HCT116 (cell line): ENCODE data around the gene EIF4ENIF1. TPM values are rescaled to one million over a fixed set of nuclear protein-coding genes. Genes with fewer than 3 reads are reported as not detected.

Experiments used
- ATAC-seq: fragments of 200-7000 bp; cut with Tn5 transposase; 2 replicates; pipeline ENCODE4 v1.9.1; 2020; ENCODE audit warnings: mild to moderate bottlenecking, moderate library complexity
- BruUV-seq: library from RNA; stranded (reverse); fragments of 400-500 nt; replicated peaks from 2 replicates; lab custom pipeline; 2021; lab: Mats Ljungman, UMichigan
- CTCF ChIA-PET: fragments of 300-600 bp; sonication (Branson Sonifier 250); formaldehyde crosslinking; loops from one replicate; lab custom pipeline; 2021; ENCODE audit warnings: antibody characterized with exemption; lab: Charles Lee
- POLR2A ChIA-PET: fragments of 300-600, 350-600 bp; sonication (Branson Sonifier 250); formaldehyde crosslinking; loops from one replicate; lab custom pipeline; 2021; ENCODE audit warnings: antibody characterized with exemption; lab: Charles Lee
- RAD21 ChIA-PET, 2 experiments: fragments of 300-600 bp; sonication (Branson Sonifier 250); formaldehyde crosslinking; loops; one replicate each; lab custom pipeline; 2023; ENCODE audit warnings: low total read pairs in 2 of 2; ENCODE audit not compliant: uncharacterized antibody in 2 of 2, unreplicated experiment in 2 of 2, low non-redundant PET in 1 of 2; lab: Charles Lee
- DNase-seq: peaks from one replicate; pipeline ENCODE4 v3.0.0-alpha.2; 2010; ENCODE audit warnings: low read depth, low spot score
- H2AFZ ChIP-seq: fragments of 200-600 bp; shearing (Covaris generic), sonication (generic); 2 replicates; pipeline ENCODE4 v1.6.1; 2017; ENCODE audit warnings: low read depth, mixed run types, mixed read lengths, antibody characterized with exemption, low read length; ENCODE audit not compliant: poor library complexity, severe bottlenecking
- H3K27ac ChIP-seq: 2 replicates; pipeline ENCODE4 v1.5.1; 2012; ENCODE audit warnings: low read depth, low read length
- H3K27me3 ChIP-seq: fragments of 200-600 bp; sonication (generic); 2 replicates; pipeline ENCODE4 v1.6.1; 2016; ENCODE audit warnings: mixed run types, low read length, mixed read lengths; ENCODE audit not compliant: insufficient read depth
- H3K36me3 ChIP-seq, 2 experiments: fragments of 200-500 bp in 1 of 2; fragments of 200-600 bp in 1 of 2; sonication (Bioruptor generic) in 1 of 2; sonication (generic) in 1 of 2; 2 replicates each; pipeline versions ENCODE4 v1.5.1 to v1.6.1; 2014 to 2016; ENCODE audit warnings: low read length in 2 of 2, inconsistent platforms in 1 of 2, mixed read lengths in 1 of 2, mixed run types in 1 of 2; ENCODE audit not compliant: insufficient read depth in 2 of 2, control insufficient read depth in 1 of 2
- H3K4me1 ChIP-seq, 2 experiments: fragments of 200-600 bp in 1 of 2; sonication (generic) in 1 of 2; 2 replicates each; pipeline versions ENCODE4 v1.5.1 to v1.6.1; 2012 to 2017; ENCODE audit warnings: low read length in 2 of 2, inconsistent platforms in 1 of 2, mild to moderate bottlenecking in 1 of 2, mixed read lengths in 1 of 2, mixed run types in 1 of 2, moderate library complexity in 1 of 2; ENCODE audit not compliant: insufficient read depth in 2 of 2, control insufficient read depth in 1 of 2
- H3K4me2 ChIP-seq: fragments of 200-600 bp; sonication (generic); 2 replicates; pipeline ENCODE4 v1.6.1; 2017; ENCODE audit warnings: mixed run types, low read length, mixed read lengths
- H3K4me3 ChIP-seq, 2 experiments: fragments of 200-600 bp in 1 of 2; sonication (generic) in 1 of 2; replicated peaks in 1 of 2; 2 replicates each; pipeline ENCODE4 v1.5.1; 2011 to 2016; ENCODE audit warnings: low read length in 2 of 2, control low read depth in 1 of 2, low read depth in 1 of 2, mild to moderate bottlenecking in 1 of 2, mixed read lengths in 1 of 2, mixed run types in 1 of 2
- H3K79me2 ChIP-seq: fragments of 200-600 bp; sonication (generic); 2 replicates; pipeline ENCODE4 v1.6.1; 2017; ENCODE audit warnings: mild to moderate bottlenecking, mixed run types, low read length, moderate library complexity, mixed read lengths; ENCODE audit not compliant: insufficient read depth
- H3K9ac ChIP-seq: fragments of 200-600 bp; sonication (generic); 2 replicates; pipeline ENCODE4 v1.6.1; 2016; ENCODE audit warnings: low read length, mixed read lengths
- H3K9me2 ChIP-seq: fragments of 200-600 bp; sonication (generic), shearing (Covaris generic); 2 replicates; pipeline ENCODE4 v1.6.1; 2017; ENCODE audit warnings: mixed run types, mild to moderate bottlenecking, moderate library complexity; ENCODE audit not compliant: insufficient read depth
- H3K9me3 ChIP-seq, 2 experiments: fragments of 200-500 bp in 1 of 2; fragments of 200-600 bp in 1 of 2; sonication (Bioruptor generic) in 1 of 2; sonication (generic) in 1 of 2; 2 replicates each; pipeline ENCODE4 v1.6.1; 2014 to 2017; ENCODE audit warnings: low read length in 2 of 2, mixed read lengths in 2 of 2, inconsistent platforms in 1 of 2, low read depth in 1 of 2, mild to moderate bottlenecking in 1 of 2, mixed run types in 1 of 2, moderate library complexity in 1 of 2; ENCODE audit not compliant: control insufficient read depth in 1 of 2, insufficient read depth in 1 of 2
- H4K20me1 ChIP-seq: fragments of 200-600 bp; sonication (generic), shearing (Covaris generic); 2 replicates; pipeline ENCODE4 v1.6.1; 2017; ENCODE audit warnings: mixed run types, mild to moderate bottlenecking, moderate library complexity; ENCODE audit not compliant: insufficient read depth
- CBX3 ChIP-seq: IDR thresholded peaks from 2 replicates; pipeline ENCODE4 v1.6.1; 2012; ENCODE audit warnings: low read depth
- CEBPB ChIP-seq: IDR thresholded peaks from 2 replicates; pipeline ENCODE4 v1.6.1; 2012; ENCODE audit warnings: low read depth
- EGR1 ChIP-seq: IDR thresholded peaks from 2 replicates; pipeline ENCODE4 v1.6.1; 2012; ENCODE audit warnings: low read depth
- ELF1 ChIP-seq: IDR thresholded peaks from 2 replicates; pipeline ENCODE4 v1.6.1; 2012; ENCODE audit warnings: low read depth, borderline replicate concordance
- FOSL1 ChIP-seq: IDR thresholded peaks from 2 replicates; pipeline ENCODE4 v1.6.1; 2012; ENCODE audit warnings: low read depth
- POLR2AphosphoS5 ChIP-seq: IDR thresholded peaks from 2 replicates; pipeline ENCODE4 v1.6.1; 2011; ENCODE audit warnings: mild to moderate bottlenecking, low read depth, low read length, moderate library complexity
- RAD21 ChIP-seq: IDR thresholded peaks from 2 replicates; pipeline ENCODE4 v1.6.1; 2012; ENCODE audit warnings: low read depth, mild to moderate bottlenecking
- SP1 ChIP-seq: IDR thresholded peaks from 2 replicates; pipeline ENCODE4 v1.6.1; 2012; ENCODE audit warnings: low read depth
- SRF ChIP-seq: IDR thresholded peaks from 2 replicates; pipeline ENCODE4 v1.6.1; 2012; ENCODE audit warnings: low read depth
- TCF7L2 ChIP-seq: IDR thresholded peaks from 2 replicates; pipeline ENCODE4 v1.7.0; 2011; ENCODE audit warnings: borderline replicate concordance, inconsistent platforms; ENCODE audit not compliant: insufficient read depth, insufficient read length; ENCODE audit errors: extremely low read depth
- YY1 ChIP-seq: IDR thresholded peaks from 2 replicates; pipeline ENCODE4 v1.6.1; 2011; ENCODE audit warnings: low read length, low read depth, moderate library complexity, mild to moderate bottlenecking; ENCODE audit not compliant: insufficient replicate concordance; ENCODE audit errors: extremely low read depth
- ZFX ChIP-seq: fragments of 450-650 bp; IDR thresholded peaks from 2 replicates; pipeline ENCODE4 v1.6.1; 2017
- ZNF274 ChIP-seq: fragments of 200-500 bp; sonication (Bioruptor generic); IDR thresholded peaks from 2 replicates; pipeline ENCODE4 v1.6.1; 2014; ENCODE audit warnings: mild to moderate bottlenecking, low read depth, low read length, inconsistent platforms
- intact Hi-C: fragments of 100-400 bp; cut with micrococcal nuclease; formaldehyde crosslinking; loops from 2 replicates; pipeline ENCODE4 v1.10.0; 2022
- total RNA-seq: library from RNA; stranded (reverse); gene quantifications from one replicate; pipeline ENCODE4 v1.2.1, GENCODE V29; 2021; ENCODE audit not compliant: unreplicated experiment
- TF ChIP-seq, protein P1 (sequence below): IDR thresholded peaks from 2 replicates; pipeline ENCODE4 v1.6.1; 2012
- TF ChIP-seq, protein P2 (sequence below): IDR thresholded peaks from 2 replicates; pipeline ENCODE4 v1.6.1; 2011; ENCODE audit warnings: mild to moderate bottlenecking, low read length, moderate library complexity; ENCODE audit not compliant: insufficient replicate concordance; ENCODE audit errors: extremely low read depth
- TF ChIP-seq, protein P3 (sequence below): IDR thresholded peaks from 2 replicates; pipeline ENCODE4 v1.6.1; 2012
- TF ChIP-seq, protein P4 (sequence below), 3 experiments: fragments of 200-600 bp in 1 of 3; sonication (generic) in 1 of 3; IDR thresholded peaks in 2 of 3; conservative IDR thresholded peaks in 1 of 3; 2 replicates each; pipeline ENCODE4 v1.5.1; 2012 to 2017; ENCODE audit warnings: low read depth in 2 of 3, low read length in 2 of 3, antibody characterized with exemption in 1 of 3, borderline replicate concordance in 1 of 3, control low read depth in 1 of 3, mild to moderate bottlenecking in 1 of 3, mixed read lengths in 1 of 3, mixed run types in 1 of 3, moderate library complexity in 1 of 3; ENCODE audit not compliant: insufficient read depth in 1 of 3
- TF ChIP-seq, protein P5 (sequence below): IDR thresholded peaks from 2 replicates; pipeline ENCODE4 v1.6.1; 2012; ENCODE audit warnings: low read depth

The EIF4ENIF1 gene
- total RNA-seq, 1 experiment from 2014 or later, result 24.2 TPM

DNA sequence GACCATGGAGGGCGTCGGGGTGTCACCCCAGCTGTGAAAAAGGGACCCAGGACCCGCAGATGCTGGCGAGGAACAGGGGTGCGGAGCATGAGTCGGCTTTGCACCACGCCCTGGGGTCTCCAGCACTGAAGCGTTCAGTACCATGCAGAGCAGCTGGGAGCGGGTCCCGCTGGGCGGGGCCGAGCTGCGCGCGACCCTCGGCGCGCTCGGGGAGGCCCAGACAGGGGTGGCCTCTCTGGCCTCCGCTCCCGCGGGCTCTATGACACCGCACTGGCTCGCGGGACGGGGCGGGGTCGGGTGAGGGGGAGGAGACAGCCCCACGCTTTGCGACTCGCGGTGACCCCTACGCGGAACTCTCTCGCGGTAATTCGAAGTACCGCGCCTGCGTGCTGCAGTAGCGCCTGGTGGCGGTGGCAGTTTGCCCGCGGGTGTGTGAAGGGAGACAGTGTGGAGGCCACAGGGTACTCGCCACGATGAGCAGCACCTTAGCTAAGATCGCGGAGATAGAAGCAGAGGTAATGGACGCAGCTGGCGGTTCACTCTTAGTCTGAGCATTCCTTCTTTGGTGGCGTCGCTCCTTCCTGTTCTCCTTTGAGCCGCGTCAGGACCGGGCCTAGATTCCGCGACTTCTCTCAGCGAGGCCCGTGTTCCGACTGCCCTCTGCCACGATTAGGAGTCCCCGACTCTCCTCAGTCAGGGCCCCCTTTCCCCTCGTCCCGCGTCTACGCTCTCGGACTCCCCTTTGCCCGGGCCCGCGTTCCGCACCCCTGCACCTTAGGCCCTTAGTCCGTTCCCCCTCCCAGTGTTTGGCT lies 90.2 kb downstream of the EIF4ENIF1 start, which contains the start of gene DRG1:
DRG1 (plus strand) TSS at position 394 of the 812 bp plus-strand sequence; CDS start at position 474, 80 bp downstream.
- POLR2A ChIA-PET, result no interaction called here
- no TSS peak for BruUV-seq
- Histone ChIP-seq H3K9me2 (no peaks in the 10 kb centered on the region), H3K27me3 (no peaks in the 10 kb centered on the region), H3K4me3 (peak within 1 kb of the TSS; percentile 95 to 97), H3K4me2 (peak within 1 kb of the TSS; percentile 93), H3K36me3 (peaks cover 16 to 19% of the 10 kb centered on the region in 2 experiments; a peak in 3 of 4 replicates), H3K9ac (peak within 1 kb of the TSS; percentile 92), H3K9me3 (no peaks in the 10 kb centered on the region), H3K79me2 (peaks cover 50% of the 10 kb centered on the region), H3K4me1 (peaks cover 7 to 14% of the 10 kb centered on the region in 2 experiments), H4K20me1 (no peaks in the 10 kb centered on the region), H3K27ac (peak within 1 kb of the TSS; percentile 66), H2AFZ (peak within 1 kb of the TSS; percentile 14)
- intact Hi-C loops, result loop anchor here (2.0 kb wide), 1 partner anchor 53 kb away; the partner anchor contains the start of gene PATZ1
- DNase-seq (peak; percentile 89), ATAC-seq (peak; percentile 100)
- RAD21 ChIA-PET, result no interaction called here
- CTCF ChIA-PET, result no interaction called here
- no peak for TF ChIP-seq RAD21
- TF ChIP-seq, protein P1, sequence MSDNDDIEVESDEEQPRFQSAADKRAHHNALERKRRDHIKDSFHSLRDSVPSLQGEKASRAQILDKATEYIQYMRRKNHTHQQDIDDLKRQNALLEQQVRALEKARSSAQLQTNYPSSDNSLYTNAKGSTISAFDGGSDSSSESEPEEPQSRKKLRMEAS, result peak; percentile 77
- peak; percentile 43 for TF ChIP-seq SP1
- peak; percentile 96 for TF ChIP-seq ZFX
- TF ChIP-seq YY1, result peak; percentile 62
- no peak for TF ChIP-seq TCF7L2
- TF ChIP-seq ELF1, result no peak
- TF ChIP-seq, protein P2, sequence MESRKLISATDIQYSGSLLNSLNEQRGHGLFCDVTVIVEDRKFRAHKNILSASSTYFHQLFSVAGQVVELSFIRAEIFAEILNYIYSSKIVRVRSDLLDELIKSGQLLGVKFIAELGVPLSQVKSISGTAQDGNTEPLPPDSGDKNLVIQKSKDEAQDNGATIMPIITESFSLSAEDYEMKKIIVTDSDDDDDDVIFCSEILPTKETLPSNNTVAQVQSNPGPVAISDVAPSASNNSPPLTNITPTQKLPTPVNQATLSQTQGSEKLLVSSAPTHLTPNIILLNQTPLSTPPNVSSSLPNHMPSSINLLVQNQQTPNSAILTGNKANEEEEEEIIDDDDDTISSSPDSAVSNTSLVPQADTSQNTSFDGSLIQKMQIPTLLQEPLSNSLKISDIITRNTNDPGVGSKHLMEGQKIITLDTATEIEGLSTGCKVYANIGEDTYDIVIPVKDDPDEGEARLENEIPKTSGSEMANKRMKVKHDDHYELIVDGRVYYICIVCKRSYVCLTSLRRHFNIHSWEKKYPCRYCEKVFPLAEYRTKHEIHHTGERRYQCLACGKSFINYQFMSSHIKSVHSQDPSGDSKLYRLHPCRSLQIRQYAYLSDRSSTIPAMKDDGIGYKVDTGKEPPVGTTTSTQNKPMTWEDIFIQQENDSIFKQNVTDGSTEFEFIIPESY, result peak; percentile 95
- TF ChIP-seq, protein P3, sequence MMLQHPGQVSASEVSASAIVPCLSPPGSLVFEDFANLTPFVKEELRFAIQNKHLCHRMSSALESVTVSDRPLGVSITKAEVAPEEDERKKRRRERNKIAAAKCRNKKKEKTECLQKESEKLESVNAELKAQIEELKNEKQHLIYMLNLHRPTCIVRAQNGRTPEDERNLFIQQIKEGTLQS, result no peak
- TF ChIP-seq FOSL1, result no peak
- no peak for TF ChIP-seq SRF
- TF ChIP-seq, protein P4, sequence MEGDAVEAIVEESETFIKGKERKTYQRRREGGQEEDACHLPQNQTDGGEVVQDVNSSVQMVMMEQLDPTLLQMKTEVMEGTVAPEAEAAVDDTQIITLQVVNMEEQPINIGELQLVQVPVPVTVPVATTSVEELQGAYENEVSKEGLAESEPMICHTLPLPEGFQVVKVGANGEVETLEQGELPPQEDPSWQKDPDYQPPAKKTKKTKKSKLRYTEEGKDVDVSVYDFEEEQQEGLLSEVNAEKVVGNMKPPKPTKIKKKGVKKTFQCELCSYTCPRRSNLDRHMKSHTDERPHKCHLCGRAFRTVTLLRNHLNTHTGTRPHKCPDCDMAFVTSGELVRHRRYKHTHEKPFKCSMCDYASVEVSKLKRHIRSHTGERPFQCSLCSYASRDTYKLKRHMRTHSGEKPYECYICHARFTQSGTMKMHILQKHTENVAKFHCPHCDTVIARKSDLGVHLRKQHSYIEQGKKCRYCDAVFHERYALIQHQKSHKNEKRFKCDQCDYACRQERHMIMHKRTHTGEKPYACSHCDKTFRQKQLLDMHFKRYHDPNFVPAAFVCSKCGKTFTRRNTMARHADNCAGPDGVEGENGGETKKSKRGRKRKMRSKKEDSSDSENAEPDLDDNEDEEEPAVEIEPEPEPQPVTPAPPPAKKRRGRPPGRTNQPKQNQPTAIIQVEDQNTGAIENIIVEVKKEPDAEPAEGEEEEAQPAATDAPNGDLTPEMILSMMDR (IDR thresholded peaks at IDR 0.05 in 2 of 3, conservative IDR thresholded peaks at IDR 0.05 in 1 of 3; ENCODE audit: borderline replicate concordance in 1 of 3, insufficient read depth in 1 of 3, low read depth in 2 of 3, low read length in 2 of 3), result no peak
- no peak for TF ChIP-seq CEBPB
- TF ChIP-seq POLR2AphosphoS5, result peak; percentile 96
- TF ChIP-seq, protein P5, sequence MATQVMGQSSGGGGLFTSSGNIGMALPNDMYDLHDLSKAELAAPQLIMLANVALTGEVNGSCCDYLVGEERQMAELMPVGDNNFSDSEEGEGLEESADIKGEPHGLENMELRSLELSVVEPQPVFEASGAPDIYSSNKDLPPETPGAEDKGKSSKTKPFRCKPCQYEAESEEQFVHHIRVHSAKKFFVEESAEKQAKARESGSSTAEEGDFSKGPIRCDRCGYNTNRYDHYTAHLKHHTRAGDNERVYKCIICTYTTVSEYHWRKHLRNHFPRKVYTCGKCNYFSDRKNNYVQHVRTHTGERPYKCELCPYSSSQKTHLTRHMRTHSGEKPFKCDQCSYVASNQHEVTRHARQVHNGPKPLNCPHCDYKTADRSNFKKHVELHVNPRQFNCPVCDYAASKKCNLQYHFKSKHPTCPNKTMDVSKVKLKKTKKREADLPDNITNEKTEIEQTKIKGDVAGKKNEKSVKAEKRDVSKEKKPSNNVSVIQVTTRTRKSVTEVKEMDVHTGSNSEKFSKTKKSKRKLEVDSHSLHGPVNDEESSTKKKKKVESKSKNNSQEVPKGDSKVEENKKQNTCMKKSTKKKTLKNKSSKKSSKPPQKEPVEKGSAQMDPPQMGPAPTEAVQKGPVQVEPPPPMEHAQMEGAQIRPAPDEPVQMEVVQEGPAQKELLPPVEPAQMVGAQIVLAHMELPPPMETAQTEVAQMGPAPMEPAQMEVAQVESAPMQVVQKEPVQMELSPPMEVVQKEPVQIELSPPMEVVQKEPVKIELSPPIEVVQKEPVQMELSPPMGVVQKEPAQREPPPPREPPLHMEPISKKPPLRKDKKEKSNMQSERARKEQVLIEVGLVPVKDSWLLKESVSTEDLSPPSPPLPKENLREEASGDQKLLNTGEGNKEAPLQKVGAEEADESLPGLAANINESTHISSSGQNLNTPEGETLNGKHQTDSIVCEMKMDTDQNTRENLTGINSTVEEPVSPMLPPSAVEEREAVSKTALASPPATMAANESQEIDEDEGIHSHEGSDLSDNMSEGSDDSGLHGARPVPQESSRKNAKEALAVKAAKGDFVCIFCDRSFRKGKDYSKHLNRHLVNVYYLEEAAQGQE, result no peak
- TF ChIP-seq ZNF274, result no peak
- peak; percentile 16; the same call in 1 of the 2 replicates for TF ChIP-seq CBX3
- TF ChIP-seq EGR1, result peak; percentile 64
